HG03159 (cell line): ENCODE data around the gene SERTAD1.

Source experiments
- ATAC-seq: cut with Tn5 transposase; IDR thresholded peaks from one replicate; pipeline ENCODE4 v1.9.1; 2021; ENCODE audit warnings: mild to moderate bottlenecking, moderate library complexity; ENCODE audit not compliant: unreplicated experiment

SERTAD1 gene

GRCh38 chr19:40380199-40381037 is 45.4 kb downstream of the SERTAD1 start:
- no peak for ATAC-seq

DNA sequence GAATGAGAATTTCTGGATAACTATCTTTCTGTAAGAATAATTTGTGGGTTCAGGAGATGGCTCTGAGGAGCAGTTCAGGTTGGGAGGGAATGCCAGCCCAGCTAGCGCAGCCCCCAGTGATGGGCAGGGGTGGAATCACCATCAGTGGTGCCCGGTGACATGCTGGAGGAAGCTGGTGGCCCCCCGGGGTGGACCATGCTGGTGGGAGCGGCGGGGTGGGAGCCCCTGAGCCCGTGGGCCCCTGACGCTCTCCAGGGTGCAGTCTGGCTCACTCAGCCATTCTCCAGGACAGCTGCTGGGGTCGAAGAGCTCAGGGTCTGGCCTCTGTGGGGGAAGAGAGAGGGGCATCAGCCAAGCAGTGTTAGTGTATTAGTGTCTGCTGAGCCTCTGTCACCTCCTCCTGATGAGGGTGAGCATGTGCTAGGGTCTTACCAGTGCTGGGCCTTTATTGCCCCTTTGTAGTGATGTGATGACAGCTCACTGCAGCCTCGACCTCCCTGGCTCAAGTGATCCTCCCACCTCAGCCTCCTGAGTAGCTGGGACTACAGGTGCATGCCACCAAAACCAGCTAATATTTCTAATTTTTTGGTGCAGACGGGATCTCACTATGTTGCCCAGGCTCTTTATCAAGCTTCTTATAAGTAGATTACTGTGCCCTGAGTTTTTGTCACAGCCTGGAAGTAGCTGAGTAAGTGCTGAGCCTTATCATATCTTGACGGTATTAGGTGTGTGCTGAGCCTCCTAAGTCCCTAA is 46.2 kb downstream of the SERTAD1 start:
- ATAC-seq = no peak

DNA sequence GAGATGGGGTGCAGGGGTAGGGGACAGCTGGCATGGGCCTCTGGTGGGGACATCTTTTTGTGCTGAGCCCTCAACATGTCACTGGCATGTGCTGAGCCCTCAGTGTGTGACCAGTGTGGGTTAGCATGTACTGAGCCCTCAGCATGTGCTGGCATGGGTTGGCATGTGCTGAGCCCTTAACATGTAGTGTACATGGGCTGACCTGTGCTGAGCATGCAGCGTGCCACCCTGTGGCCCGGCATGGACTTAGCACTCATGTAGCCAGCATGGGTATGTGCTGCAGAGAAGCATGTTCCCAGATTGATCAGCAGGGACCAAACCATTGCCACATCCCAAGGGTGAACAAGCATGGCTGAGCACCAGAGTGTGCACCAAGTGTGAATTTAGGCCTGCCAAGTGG is 47.3 kb downstream of the SERTAD1 start:
- ATAC-seq = no peak

- no peak for ATAC-seq
Measured at GRCh38 chr19:40377876-40378385, 47.9 kb downstream of the SERTAD1 start.

GRCh38 chr19:40376286-40376862 is 49.4 kb downstream of the SERTAD1 start:
- no peak for ATAC-seq

DNA sequence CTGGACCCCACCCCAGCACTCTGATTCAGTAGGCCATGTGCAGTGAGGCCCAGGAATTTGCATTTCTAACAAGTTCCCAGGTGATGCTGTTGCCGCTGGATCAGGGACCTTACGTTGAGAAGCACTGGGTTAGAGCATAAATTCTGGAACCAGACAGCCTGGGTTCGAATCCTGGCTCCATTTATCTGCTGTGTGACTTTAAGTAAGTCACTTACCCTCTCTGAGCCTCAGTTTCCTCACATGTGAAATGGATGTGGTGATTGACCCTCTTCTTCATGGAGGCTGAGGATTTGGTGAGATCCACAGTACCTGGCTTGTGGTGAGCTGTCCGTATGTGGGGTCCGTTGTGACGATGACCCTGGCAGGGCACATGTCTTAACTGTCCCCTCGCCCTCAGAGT is 51.7 kb downstream of the SERTAD1 start:
- no peak for ATAC-seq

DNA sequence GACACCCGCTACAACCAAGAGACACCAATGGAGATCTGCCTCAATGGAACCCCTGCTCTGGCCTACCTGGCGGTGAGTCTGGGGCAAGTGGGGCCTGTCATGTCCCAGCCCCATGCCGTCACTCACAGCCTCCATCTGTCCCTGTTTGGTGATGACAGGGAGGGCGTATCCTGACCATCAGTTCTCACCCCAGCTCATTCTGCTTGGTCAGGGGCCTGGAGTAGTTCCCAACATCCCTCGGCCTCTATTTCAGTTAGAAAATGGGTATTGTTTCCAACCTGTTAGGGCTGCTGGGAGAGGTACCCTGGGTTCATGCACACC is 54.0 kb downstream of the SERTAD1 start:
- no peak for ATAC-seq
